ENCODE data around the gene HSPG2. TPM values are rescaled to one million over a fixed set of nuclear protein-coding genes. Genes with fewer than 3 reads are reported as not detected.

Gene HSPG2
- total and polyA plus RNA-seq, 2 of the 13 experiments (the other 11 are each of a cell fraction or from before 2014, with no cell fraction given): 9.1 to 13.1 TPM

DNA sequence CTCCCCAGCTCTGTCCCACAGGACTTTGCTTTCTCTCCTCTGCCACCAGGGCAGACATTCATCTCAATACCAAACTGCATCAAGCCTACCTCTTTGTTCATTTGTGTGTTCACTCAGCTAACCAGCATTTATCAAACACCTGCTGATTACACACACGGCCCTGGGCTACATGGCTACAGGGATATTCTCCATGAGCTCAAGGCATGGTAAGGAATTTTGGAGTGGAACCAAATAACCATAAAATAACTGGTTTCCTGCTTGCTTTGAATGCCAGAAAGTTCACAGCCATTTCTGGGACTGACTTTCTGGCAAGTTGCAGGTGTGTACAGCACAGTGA is 70.4 kb downstream of the HSPG2 start:
- FAIRE-seq: no peak
- intact Hi-C loops (cut with micrococcal nuclease; ENCODE audit: unreplicated experiment): no loop called here

GRCh38 chr1:21865943-21866706 is 71.0 kb downstream of the HSPG2 start:
- BruUV-seq (replicated peaks): no TSS peak
- H3K27ac ChIP-seq (ENCODE audit: extremely low read length, insufficient read depth, low read length): no peak overlapping the region
- no peak overlapping the region for H3K4me3 ChIP-seq (replicated peaks in 1 of 3; ENCODE audit: insufficient read depth in 1 of 3, low read depth in 2 of 3, low read length in 3 of 3)
- H3K4me2 ChIP-seq (ENCODE audit: low read depth, low read length): no peak overlapping the region
- peak; percentile 60 for FAIRE-seq
- no peak overlapping the region for H3K9ac ChIP-seq (ENCODE audit: insufficient read depth, low read depth, low read length)
- peak; percentile 48 for DNase-seq (ENCODE audit: low spot score)
- H3K27me3 ChIP-seq (ENCODE audit: control insufficient read depth in 1 of 2, insufficient read depth in 2 of 2, low read length in 2 of 2): no peaks in the 10 kb centered on the region
- H3K9me3 ChIP-seq (ENCODE audit: low read length): no peaks in the 10 kb centered on the region
- no peaks in the 10 kb centered on the region for H3K79me2 ChIP-seq (ENCODE audit: insufficient read depth, low read length)
- intact Hi-C loops (cut with micrococcal nuclease; ENCODE audit: unreplicated experiment): no loop called here
- ATAC-seq: peak; percentile 45
- WGBS (ENCODE audit: low lambda C conversion rate): 47% methylated on average over 8 of the region's 11 CpGs
- H3K36me3 ChIP-seq (replicated peaks in 1 of 2; ENCODE audit: control insufficient read depth in 1 of 2, insufficient read depth in 2 of 2, low read length in 2 of 2): peaks cover 8 to 27% of the 10 kb centered on the region in 2 experiments; a peak in 3 of 5 replicates
- no peaks in the 10 kb centered on the region; the same call in 1 of the 2 replicates for H4K20me1 ChIP-seq (ENCODE audit: insufficient read depth, low read length)
- no peak overlapping the region for H2AFZ ChIP-seq (ENCODE audit: low read length)
- POLR2A ChIA-PET: no interaction called here
- peaks cover 45% of the 10 kb centered on the region for H3K4me1 ChIP-seq (ENCODE audit: insufficient read depth, low read length)
- CTCF ChIA-PET (ENCODE audit: low intra/inter-chr PET ratio, low total read pairs): no interaction called here
- in situ Hi-C loops (cut with HindIII; ENCODE audit: extremely low pct_ligation_motif_present, low pct_unique_long_range_greater_than_20kb): no loop called here
- TF ChIP-seq EZH2 (conservative IDR thresholded peaks at IDR 0.05; ENCODE audit: low read depth, low read length): no peak
- no peak for TF ChIP-seq ZGPAT (CRISPR knock-in tag; IDR thresholded peaks at IDR 0.05)
- no peak for TF ChIP-seq RXRA (CRISPR knock-in tag; IDR thresholded peaks at IDR 0.05)
- no peak for TF ChIP-seq ZNF335 (CRISPR knock-in tag; IDR thresholded peaks at IDR 0.05)

More for the DNA sequence above, 70.4 kb downstream of the HSPG2 start:
- H2AFZ ChIP-seq (ENCODE audit: low read length): no peak overlapping the region
- in situ Hi-C loops (cut with HindIII; ENCODE audit: extremely low pct_ligation_motif_present, low pct_unique_long_range_greater_than_20kb): no loop called here
- no peak overlapping the region for H3K9ac ChIP-seq (ENCODE audit: insufficient read depth, low read depth, low read length)
- no peaks in the 10 kb centered on the region for H3K79me2 ChIP-seq (ENCODE audit: insufficient read depth, low read length)
- WGBS (ENCODE audit: low lambda C conversion rate): 69% methylated on average over 1 of the region's 1 CpG
- no peak overlapping the region for H3K4me2 ChIP-seq (ENCODE audit: low read depth, low read length)
- no peak overlapping the region for H3K4me3 ChIP-seq (replicated peaks in 1 of 3; ENCODE audit: insufficient read depth in 1 of 3, low read depth in 2 of 3, low read length in 3 of 3)
- POLR2A ChIA-PET: no interaction called here
- ATAC-seq (no peak), DNase-seq (ENCODE audit: low spot score) (no peak)
- no TSS peak for BruUV-seq (replicated peaks)
- H3K4me1 ChIP-seq (ENCODE audit: insufficient read depth, low read length): peaks cover 44% of the 10 kb centered on the region
- CTCF ChIA-PET (ENCODE audit: low intra/inter-chr PET ratio, low total read pairs): no interaction called here
- no peaks in the 10 kb centered on the region; the same call in 1 of the 2 replicates for H4K20me1 ChIP-seq (ENCODE audit: insufficient read depth, low read length)
- no peaks in the 10 kb centered on the region for H3K27me3 ChIP-seq (ENCODE audit: control insufficient read depth in 1 of 2, insufficient read depth in 2 of 2, low read length in 2 of 2)
- peaks cover 5 to 22% of the 10 kb centered on the region in 2 experiments; a peak in 3 of 5 replicates for H3K36me3 ChIP-seq (replicated peaks in 1 of 2; ENCODE audit: control insufficient read depth in 1 of 2, insufficient read depth in 2 of 2, low read length in 2 of 2)
- no peak overlapping the region for H3K27ac ChIP-seq (ENCODE audit: extremely low read length, insufficient read depth, low read length)
- H3K9me3 ChIP-seq (ENCODE audit: low read length): no peaks in the 10 kb centered on the region
- TF ChIP-seq CHD4 (IDR thresholded peaks at IDR 0.05; ENCODE audit: borderline replicate concordance, low read length) (no peak), SIN3B (IDR thresholded peaks at IDR 0.05; ENCODE audit: low read length) (no peak), EEA1 (CRISPR knock-in tag; IDR thresholded peaks at IDR 0.05; ENCODE audit: borderline replicate concordance) (no peak), ZBTB43 (CRISPR knock-in tag; conservative IDR thresholded peaks at IDR 0.05) (no peak)
